ENCODE measurements around the gene ZBED4. TPM values are rescaled to one million over a fixed set of nuclear protein-coding genes. Genes with fewer than 3 reads are reported as not detected.

The ZBED4 gene
- total and polyA plus RNA-seq, 2 of the 13 experiments (the other 11 are each of a cell fraction or from before 2014, with no cell fraction given): 5.4 to 9.6 TPM

DNA sequence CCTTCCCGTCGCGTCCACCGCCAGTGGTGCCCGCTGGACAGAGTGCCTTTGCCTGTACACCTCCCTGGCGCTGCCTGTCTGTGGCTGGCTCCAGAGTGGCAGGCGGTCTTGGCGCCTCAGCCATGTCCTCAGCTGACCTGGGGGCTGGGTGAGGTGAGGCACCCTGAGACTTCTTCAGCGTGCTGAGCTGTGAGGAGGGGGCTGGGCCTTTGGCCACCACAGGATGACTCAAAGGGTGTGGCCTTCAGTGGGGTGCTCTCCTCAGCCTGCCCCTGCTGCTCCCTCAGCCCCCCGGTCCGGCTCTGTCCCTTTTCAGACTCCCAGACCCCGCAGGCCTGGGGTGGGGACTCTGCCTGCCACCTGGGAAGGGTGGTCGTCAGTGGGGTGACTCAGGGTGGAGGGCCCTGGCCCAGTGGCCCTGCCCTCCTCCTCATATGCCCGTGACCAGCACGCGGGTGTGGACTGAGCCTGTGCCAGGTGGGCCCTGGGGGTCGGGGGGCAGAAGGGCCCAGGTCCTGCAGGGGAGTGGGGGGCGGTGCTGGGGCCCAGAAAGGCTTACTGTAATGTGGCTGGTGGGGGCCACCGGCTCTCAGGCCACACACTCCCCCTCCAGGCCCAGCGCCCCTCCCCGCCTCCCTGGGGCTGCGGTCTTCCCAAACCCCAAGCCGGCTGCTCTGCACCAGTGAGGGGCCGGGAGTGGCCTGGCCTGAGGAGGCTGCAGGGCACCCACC is 80.7 kb downstream of the ZBED4 start:
- 0% methylated on average over 1 of the region's 24 CpGs for WGBS (ENCODE audit: low lambda C conversion rate)
- Histone ChIP-seq H3K4me3 (replicated peaks in 1 of 3; ENCODE audit: insufficient read depth in 1 of 3, low read depth in 2 of 3, low read length in 3 of 3) (peak overlapping the region; percentile 21 to 65 (median 38); a peak in 5 of 6 replicates), H3K27me3 (ENCODE audit: control insufficient read depth in 1 of 2, insufficient read depth in 2 of 2, low read length in 2 of 2) (peaks cover 3 to 10% of the 10 kb centered on the region in 2 experiments; a peak in 4 of 5 replicates), H3K27ac (ENCODE audit: extremely low read length, insufficient read depth, low read length) (no peak overlapping the region), H3K4me2 (ENCODE audit: low read depth, low read length) (peak overlapping the region; percentile 76), H3K9me3 (ENCODE audit: low read length) (no peaks in the 10 kb centered on the region), H3K9ac (ENCODE audit: insufficient read depth, low read depth, low read length) (peak overlapping the region; percentile 65), H3K79me2 (ENCODE audit: insufficient read depth, low read length) (no peaks in the 10 kb centered on the region), H3K4me1 (ENCODE audit: insufficient read depth, low read length) (peaks cover 81% of the 10 kb centered on the region), H4K20me1 (ENCODE audit: insufficient read depth, low read length) (no peaks in the 10 kb centered on the region), H2AFZ (ENCODE audit: low read length) (no peak overlapping the region), H3K36me3 (replicated peaks in 1 of 2; ENCODE audit: control insufficient read depth in 1 of 2, insufficient read depth in 2 of 2, low read length in 2 of 2) (no peaks in the 10 kb centered on the region)
- in situ Hi-C loops (cut with HindIII; ENCODE audit: extremely low pct_ligation_motif_present, low pct_unique_long_range_greater_than_20kb): loop anchor here (5.0 kb wide), 3 partner anchors 33 to 98 kb away; no protein-coding TSS in a partner anchor
- ATAC-seq: peak; percentile 15
- intact Hi-C loops (cut with micrococcal nuclease; ENCODE audit: unreplicated experiment): loop anchor here (5.0 kb wide), 1 partner anchor 33 kb away; no protein-coding TSS in a partner anchor
- DNase-seq (ENCODE audit: low spot score): no peak
- no TSS peak for BruUV-seq (replicated peaks)
- no peak for FAIRE-seq
- CTCF ChIA-PET (ENCODE audit: low intra/inter-chr PET ratio, low total read pairs): no interaction called here
- POLR2A ChIA-PET: interaction anchor here (2.0 to 10.5 kb wide), 6 partner anchors 9 to 36 kb away, joined by 8 to 283 read pairs (median 20); partner anchors contain the start of gene PIM3
- TF ChIP-seq RCOR2 (CRISPR knock-in tag; IDR thresholded peaks at IDR 0.05) (no peak), SALL2 (CRISPR knock-in tag; IDR thresholded peaks at IDR 0.05) (no peak), ZNF567 (CRISPR knock-in tag; IDR thresholded peaks at IDR 0.05; ENCODE audit: borderline replicate concordance) (no peak), ZNF501 (CRISPR knock-in tag; IDR thresholded peaks at IDR 0.05) (no peak), RXRA (CRISPR knock-in tag; IDR thresholded peaks at IDR 0.05) (peak; percentile 88), ZNF317 (CRISPR knock-in tag; IDR thresholded peaks at IDR 0.05) (peak; percentile 15; the same call in 1 of the 2 replicates), ZFP41 (CRISPR knock-in tag; IDR thresholded peaks at IDR 0.05; ENCODE audit: borderline replicate concordance) (no peak), ZNF350 (CRISPR knock-in tag; IDR thresholded peaks at IDR 0.05; ENCODE audit: borderline replicate concordance, low read depth) (0 out of 2 replicates have a peak, but pooled peaks have one; percentile 10), ZNF562 (CRISPR knock-in tag; IDR thresholded peaks at IDR 0.05; ENCODE audit: borderline replicate concordance) (no peak), GABPA (IDR thresholded peaks at IDR 0.05; ENCODE audit: low read depth, low read length) (no peak), GABPA (CRISPR knock-in tag; IDR thresholded peaks at IDR 0.05; ENCODE audit: low read depth) (no peak), HNRNPL (IDR thresholded peaks at IDR 0.05; ENCODE audit: low read depth, low read length) (peak; percentile 76; the same call in 1 of the 2 replicates), ZSCAN12 (CRISPR knock-in tag; IDR thresholded peaks at IDR 0.05) (no peak), ZNF468 (CRISPR knock-in tag; IDR thresholded peaks at IDR 0.05) (no peak), SRSF1 (optimal IDR thresholded peaks at IDR 0.05; ENCODE audit: low read depth, low read length) (peak; percentile 14), SOX5 (CRISPR knock-in tag; IDR thresholded peaks at IDR 0.05; ENCODE audit: borderline replicate concordance) (peak; percentile 22; the same call in 1 of the 2 replicates), ZBTB7B (CRISPR knock-in tag; IDR thresholded peaks at IDR 0.05) (0 out of 2 replicates have a peak, but pooled peaks have one; percentile 49), ZNF329 (CRISPR knock-in tag; IDR thresholded peaks at IDR 0.05; ENCODE audit: low read depth) (no peak), FLYWCH1 (CRISPR knock-in tag; IDR thresholded peaks at IDR 0.05) (no peak), NR2F6 (IDR thresholded peaks at IDR 0.05) (no peak), NR2F6 (CRISPR knock-in tag; IDR thresholded peaks at IDR 0.05) (0 out of 2 replicates have a peak, but pooled peaks have one; percentile 17), ZSCAN21 (CRISPR knock-in tag; IDR thresholded peaks at IDR 0.05; ENCODE audit: borderline replicate concordance) (0 out of 2 replicates have a peak, but pooled peaks have one; percentile 14)
- TF ChIP-seq, protein P1, sequence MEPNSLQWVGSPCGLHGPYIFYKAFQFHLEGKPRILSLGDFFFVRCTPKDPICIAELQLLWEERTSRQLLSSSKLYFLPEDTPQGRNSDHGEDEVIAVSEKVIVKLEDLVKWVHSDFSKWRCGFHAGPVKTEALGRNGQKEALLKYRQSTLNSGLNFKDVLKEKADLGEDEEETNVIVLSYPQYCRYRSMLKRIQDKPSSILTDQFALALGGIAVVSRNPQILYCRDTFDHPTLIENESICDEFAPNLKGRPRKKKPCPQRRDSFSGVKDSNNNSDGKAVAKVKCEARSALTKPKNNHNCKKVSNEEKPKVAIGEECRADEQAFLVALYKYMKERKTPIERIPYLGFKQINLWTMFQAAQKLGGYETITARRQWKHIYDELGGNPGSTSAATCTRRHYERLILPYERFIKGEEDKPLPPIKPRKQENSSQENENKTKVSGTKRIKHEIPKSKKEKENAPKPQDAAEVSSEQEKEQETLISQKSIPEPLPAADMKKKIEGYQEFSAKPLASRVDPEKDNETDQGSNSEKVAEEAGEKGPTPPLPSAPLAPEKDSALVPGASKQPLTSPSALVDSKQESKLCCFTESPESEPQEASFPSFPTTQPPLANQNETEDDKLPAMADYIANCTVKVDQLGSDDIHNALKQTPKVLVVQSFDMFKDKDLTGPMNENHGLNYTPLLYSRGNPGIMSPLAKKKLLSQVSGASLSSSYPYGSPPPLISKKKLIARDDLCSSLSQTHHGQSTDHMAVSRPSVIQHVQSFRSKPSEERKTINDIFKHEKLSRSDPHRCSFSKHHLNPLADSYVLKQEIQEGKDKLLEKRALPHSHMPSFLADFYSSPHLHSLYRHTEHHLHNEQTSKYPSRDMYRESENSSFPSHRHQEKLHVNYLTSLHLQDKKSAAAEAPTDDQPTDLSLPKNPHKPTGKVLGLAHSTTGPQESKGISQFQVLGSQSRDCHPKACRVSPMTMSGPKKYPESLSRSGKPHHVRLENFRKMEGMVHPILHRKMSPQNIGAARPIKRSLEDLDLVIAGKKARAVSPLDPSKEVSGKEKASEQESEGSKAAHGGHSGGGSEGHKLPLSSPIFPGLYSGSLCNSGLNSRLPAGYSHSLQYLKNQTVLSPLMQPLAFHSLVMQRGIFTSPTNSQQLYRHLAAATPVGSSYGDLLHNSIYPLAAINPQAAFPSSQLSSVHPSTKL (CRISPR knock-in tag; IDR thresholded peaks at IDR 0.05): 0 out of 2 replicates have a peak, but pooled peaks have one; percentile 27

All from HepG2 (cell line).